Sigmoid colon (tissue), 7 donors: ENCODE measurements around the gene OR13H1. TPM values are rescaled to one million over a fixed set of nuclear protein-coding genes. Genes with fewer than 3 reads are reported as not detected.

Experiments used
- DNase-seq: peaks from one replicate; pipeline ENCODE4 v3.0.0-alpha.2; 2019
- H3K27ac ChIP-seq, 4 donors: fragments of 200-600 bp; sonication (generic); one replicate each; pipeline ENCODE4 v1.5.1; 2016 to 2019; ENCODE audit warnings: mild to moderate bottlenecking in 1 of 4
- H3K27me3 ChIP-seq, 3 donors: fragments of 200-600 bp; sonication (generic); one replicate each; pipeline ENCODE4 v1.5.1; 2019; ENCODE audit warnings: mild to moderate bottlenecking in 1 of 3
- H3K36me3 ChIP-seq, 4 donors: fragments of 200-600 bp; sonication (generic); one replicate each; pipeline ENCODE4 v1.5.1; 2016 to 2019
- H3K4me1 ChIP-seq, 4 donors: fragments of 200-600 bp; sonication (generic); one replicate each; pipeline ENCODE4 v1.5.1; 2017 to 2019
- H3K4me3 ChIP-seq, 4 donors: fragments of 200-600 bp; sonication (generic); one replicate each; pipeline ENCODE4 v1.5.1; 2017 to 2019; ENCODE audit warnings: mild to moderate bottlenecking in 2 of 4, moderate library complexity in 1 of 4
- H3K9me3 ChIP-seq, 4 donors: fragments of 200-600 bp in 3 of 4; sonication (generic) in 3 of 4; one replicate each; pipeline versions ENCODE4 v1.5.1 to v1.6.1; 2013 to 2019
- EP300 ChIP-seq, 4 donors: sonication (generic); formaldehyde crosslinking; IDR thresholded peaks; one replicate each; pipeline ENCODE4 v1.6.1; 2017; ENCODE audit warnings: antibody characterized with exemption in 4 of 4
- POLR2A ChIP-seq, 2 donors: fragments of 450-650 bp; IDR thresholded peaks; one replicate each; pipeline ENCODE4 v1.6.1; 2016; ENCODE audit warnings: antibody characterized with exemption in 2 of 2, mild to moderate bottlenecking in 2 of 2, moderate library complexity in 2 of 2
- POLR2AphosphoS5 ChIP-seq, 4 donors: sonication (generic); formaldehyde crosslinking; IDR thresholded peaks; one replicate each; pipeline ENCODE4 v1.6.1; 2017; ENCODE audit warnings: antibody characterized with exemption in 4 of 4
- WGBS, 2 donors: extraction: QIAGEN DNeasy Blood & Tissue Kit; methylation state at CpG; one replicate each; pipeline ENCODE4 v1.1.7; 2013; 5-methylcytosine and 5-hydroxymethylcytosine counted together
- intact Hi-C: fragments of 100-400 bp; cut with DNase I; formaldehyde crosslinking; loops from one replicate; pipeline ENCODE4 v1.15.1; 2023
- polyA plus RNA-seq, 3 donors: library from polyadenylated mRNA; stranded (reverse); fragments of 200-250 nt; gene quantifications; one replicate each; pipeline ENCODE4 v1.2.3, GENCODE V29; 2013
- total RNA-seq, 4 donors: library from RNA; depleted of rRNA; stranded (reverse); fragments of >200 nt; gene quantifications; one replicate each; pipeline ENCODE4 v1.1.0, GENCODE V29; 2016
- TF ChIP-seq, protein P1 (sequence below), 4 experiments: fragments of 450-650 bp in 3 of 4; fragments of 200-600 bp in 1 of 4; IDR thresholded peaks; one replicate each; pipeline ENCODE4 v1.5.1; 2016 to 2019; ENCODE audit warnings: antibody characterized with exemption in 4 of 4, mild to moderate bottlenecking in 3 of 4, moderate library complexity in 2 of 4
- donor health status: healthy with polysubstance abuse.
- donor health status: Bipolar disorder and iron deficiency.
- donor health status: healthy.

The OR13H1 gene
- total and polyA plus RNA-seq, 7 donors: not detected

- TF ChIP-seq EP300 (IDR thresholded peaks at IDR 0.05): no peak
- no peak for TF ChIP-seq POLR2A (IDR thresholded peaks at IDR 0.05)
- TF ChIP-seq POLR2AphosphoS5 (IDR thresholded peaks at IDR 0.05): no peak
- TF ChIP-seq, protein P1, sequence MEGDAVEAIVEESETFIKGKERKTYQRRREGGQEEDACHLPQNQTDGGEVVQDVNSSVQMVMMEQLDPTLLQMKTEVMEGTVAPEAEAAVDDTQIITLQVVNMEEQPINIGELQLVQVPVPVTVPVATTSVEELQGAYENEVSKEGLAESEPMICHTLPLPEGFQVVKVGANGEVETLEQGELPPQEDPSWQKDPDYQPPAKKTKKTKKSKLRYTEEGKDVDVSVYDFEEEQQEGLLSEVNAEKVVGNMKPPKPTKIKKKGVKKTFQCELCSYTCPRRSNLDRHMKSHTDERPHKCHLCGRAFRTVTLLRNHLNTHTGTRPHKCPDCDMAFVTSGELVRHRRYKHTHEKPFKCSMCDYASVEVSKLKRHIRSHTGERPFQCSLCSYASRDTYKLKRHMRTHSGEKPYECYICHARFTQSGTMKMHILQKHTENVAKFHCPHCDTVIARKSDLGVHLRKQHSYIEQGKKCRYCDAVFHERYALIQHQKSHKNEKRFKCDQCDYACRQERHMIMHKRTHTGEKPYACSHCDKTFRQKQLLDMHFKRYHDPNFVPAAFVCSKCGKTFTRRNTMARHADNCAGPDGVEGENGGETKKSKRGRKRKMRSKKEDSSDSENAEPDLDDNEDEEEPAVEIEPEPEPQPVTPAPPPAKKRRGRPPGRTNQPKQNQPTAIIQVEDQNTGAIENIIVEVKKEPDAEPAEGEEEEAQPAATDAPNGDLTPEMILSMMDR (IDR thresholded peaks at IDR 0.05): no peak
- Histone ChIP-seq H3K27ac (no peak overlapping the region), H3K4me3 (no peak overlapping the region), H3K27me3 (no peaks in the 10 kb centered on the region), H3K9me3 (no peaks in the 10 kb centered on the region), H3K4me1 (no peaks in the 10 kb centered on the region), H3K36me3 (no peaks in the 10 kb centered on the region)
- WGBS, 2 donors: 11 to 26% methylated on average over 4 of the region's 4 CpGs
- intact Hi-C loops: no loop called here
- DNase-seq: no peak
Measured at GRCh38 chrX:131588995-131589394, 45.1 kb downstream of the OR13H1 start.
